AG04449 (cell line): ENCODE results near the gene TUBD1.

Source experiments
- CTCF ChIA-PET: fragments of 350-600 bp; formaldehyde crosslinking; extraction: SDS; loops from one replicate; lab custom pipeline; 2021; ENCODE audit warnings: antibody characterized with exemption; lab: Yijun Ruan, JAX
- POLR2A ChIA-PET: fragments of 400-600, 350-600 bp; formaldehyde crosslinking; extraction: SDS; loops from one replicate; lab custom pipeline; 2020; ENCODE audit warnings: antibody characterized with exemption, inconsistent platforms; lab: Yijun Ruan, JAX
- DNase-seq: peaks from one replicate; pipeline ENCODE4 v3.0.0-alpha.2; 2010; ENCODE audit warnings: low read depth, low spot score
- H3K4me3 ChIP-seq: 2 replicates; pipeline ENCODE4 v1.5.1; 2011; ENCODE audit warnings: low read depth, mild to moderate bottlenecking, control low read depth, low read length
- CTCF ChIP-seq: IDR thresholded peaks from one replicate; pipeline ENCODE4 v1.5.1; 2011; ENCODE audit warnings: mild to moderate bottlenecking, moderate library complexity, low read length, control low read depth, inconsistent platforms; ENCODE audit not compliant: insufficient read depth; ENCODE audit errors: missing control alignments

TUBD1 gene

DNA sequence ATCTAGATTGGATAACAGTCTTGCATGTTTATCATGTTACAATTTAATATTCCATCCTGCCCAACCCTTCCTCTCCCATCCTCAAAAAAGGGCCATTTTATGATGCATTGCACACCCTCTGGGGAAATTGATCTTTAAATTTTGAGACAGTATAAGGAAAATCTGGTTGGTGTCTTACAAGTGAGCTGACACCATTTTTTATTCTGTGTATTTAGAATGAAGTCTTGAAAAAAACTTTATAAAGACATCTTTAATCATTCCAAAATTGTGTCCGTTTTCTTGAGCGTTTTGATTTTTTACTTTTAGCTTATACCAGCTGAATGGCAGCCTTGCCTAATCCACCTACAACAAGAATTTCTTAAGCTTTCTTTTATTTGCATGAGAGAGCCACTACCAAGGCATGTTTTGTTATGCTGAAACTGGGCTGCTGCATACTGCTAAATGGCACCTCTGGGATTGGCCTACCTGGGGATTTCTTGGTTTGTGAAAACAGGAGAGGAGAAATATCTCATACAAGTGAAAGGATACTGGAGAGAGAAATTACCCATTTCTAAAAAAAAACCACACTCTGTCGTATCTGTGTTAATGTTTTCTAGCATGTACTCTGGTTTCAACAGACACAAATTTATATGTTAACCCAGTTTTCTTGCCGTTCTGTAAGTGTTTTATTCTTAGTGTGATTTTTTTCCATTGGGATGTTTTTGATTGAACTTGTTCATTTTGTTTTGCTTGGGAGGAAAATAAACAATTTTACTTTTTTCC lies 52.2 kb downstream of the TUBD1 start:
- TF ChIP-seq CTCF = no peak
- H3K4me3 ChIP-seq = peak overlapping the region; percentile 78
- CTCF ChIA-PET = no interaction called here
- DNase-seq = no peak
- POLR2A ChIA-PET = interaction anchor here (0.7 to 13.4 kb wide), 6 partner anchors 11 to 87 kb away, joined by 3 to 449 read pairs (median 68); no protein-coding TSS in a partner anchor

DNA sequence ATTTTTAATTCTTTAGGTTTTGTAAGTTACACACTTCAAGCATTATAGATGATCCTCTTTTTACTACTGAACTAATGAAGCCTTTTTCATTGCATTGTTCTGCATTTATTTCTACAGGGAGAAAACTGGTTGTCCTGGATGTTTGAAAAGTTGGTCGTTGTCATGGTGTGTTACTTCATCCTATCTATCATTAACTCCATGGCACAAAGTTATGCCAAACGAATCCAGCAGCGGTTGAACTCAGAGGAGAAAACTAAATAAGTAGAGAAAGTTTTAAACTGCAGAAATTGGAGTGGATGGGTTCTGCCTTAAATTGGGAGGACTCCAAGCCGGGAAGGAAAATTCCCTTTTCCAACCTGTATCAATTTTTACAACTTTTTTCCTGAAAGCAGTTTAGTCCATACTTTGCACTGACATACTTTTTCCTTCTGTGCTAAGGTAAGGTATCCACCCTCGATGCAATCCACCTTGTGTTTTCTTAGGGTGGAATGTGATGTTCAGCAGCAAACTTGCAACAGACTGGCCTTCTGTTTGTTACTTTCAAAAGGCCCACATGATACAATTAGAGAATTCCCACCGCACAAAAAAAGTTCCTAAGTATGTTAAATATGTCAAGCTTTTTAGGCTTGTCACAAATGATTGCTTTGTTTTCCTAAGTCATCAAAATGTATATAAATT lies 53.0 kb downstream of the TUBD1 start:
- no peak for TF ChIP-seq CTCF
- ChIA-PET POLR2A (interaction anchor here (0.7 to 13.4 kb wide), 9 partner anchors 10 to 86 kb away, joined by 3 to 449 read pairs (median 39); no protein-coding TSS in a partner anchor), CTCF (interaction anchor here (1.2 to 2.2 kb wide), 3 partner anchors 55 to 82 kb away, joined by 3 to 8 read pairs (median 4); no protein-coding TSS in a partner anchor)
- DNase-seq = no peak
- H3K4me3 ChIP-seq = peak overlapping the region; percentile 78

DNA sequence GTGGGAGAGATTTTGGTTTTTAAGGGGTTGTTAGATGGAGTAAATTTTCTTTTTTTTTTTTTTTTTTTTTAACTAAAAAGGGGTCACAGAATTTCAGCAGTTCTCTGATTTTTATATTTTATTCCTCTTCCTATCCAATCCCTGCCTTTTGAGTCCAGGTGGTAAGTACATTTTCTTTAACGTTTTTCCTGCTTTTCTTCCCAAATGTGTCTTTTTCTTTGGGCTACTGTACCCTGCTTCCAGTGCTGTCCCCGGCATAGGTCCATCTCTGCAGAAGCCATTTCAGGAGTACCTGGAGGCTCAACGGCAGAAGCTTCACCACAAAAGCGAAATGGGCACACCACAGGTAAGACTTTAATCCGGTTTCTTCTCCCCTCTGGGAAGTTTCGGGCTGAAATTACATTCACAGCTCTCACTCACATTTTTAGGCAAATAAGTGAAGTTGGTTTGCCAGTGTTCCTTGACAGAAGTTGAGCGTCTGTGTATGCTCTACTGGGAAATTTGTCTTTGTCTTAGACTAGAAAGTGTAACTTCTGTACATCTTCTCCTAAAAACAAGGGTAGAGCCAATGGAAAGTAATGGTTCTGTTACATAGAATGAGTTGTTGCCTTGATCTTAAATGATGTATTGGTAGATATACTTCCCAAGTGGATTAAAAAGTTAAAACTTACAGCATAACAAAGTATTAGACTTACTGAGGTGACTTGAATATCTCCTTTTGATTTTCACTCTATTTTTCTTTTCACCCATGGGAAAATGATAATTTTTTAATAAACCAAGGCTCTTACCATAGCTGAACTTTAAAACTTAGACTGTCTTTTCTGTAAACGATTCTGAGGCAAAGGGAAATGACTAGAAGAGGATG lies 54.5 kb downstream of the TUBD1 start:
- CTCF ChIA-PET = interaction anchor here (1.2 to 2.2 kb wide), 3 partner anchors 53 to 81 kb away, joined by 3 to 8 read pairs (median 4); no protein-coding TSS in a partner anchor

DNA sequence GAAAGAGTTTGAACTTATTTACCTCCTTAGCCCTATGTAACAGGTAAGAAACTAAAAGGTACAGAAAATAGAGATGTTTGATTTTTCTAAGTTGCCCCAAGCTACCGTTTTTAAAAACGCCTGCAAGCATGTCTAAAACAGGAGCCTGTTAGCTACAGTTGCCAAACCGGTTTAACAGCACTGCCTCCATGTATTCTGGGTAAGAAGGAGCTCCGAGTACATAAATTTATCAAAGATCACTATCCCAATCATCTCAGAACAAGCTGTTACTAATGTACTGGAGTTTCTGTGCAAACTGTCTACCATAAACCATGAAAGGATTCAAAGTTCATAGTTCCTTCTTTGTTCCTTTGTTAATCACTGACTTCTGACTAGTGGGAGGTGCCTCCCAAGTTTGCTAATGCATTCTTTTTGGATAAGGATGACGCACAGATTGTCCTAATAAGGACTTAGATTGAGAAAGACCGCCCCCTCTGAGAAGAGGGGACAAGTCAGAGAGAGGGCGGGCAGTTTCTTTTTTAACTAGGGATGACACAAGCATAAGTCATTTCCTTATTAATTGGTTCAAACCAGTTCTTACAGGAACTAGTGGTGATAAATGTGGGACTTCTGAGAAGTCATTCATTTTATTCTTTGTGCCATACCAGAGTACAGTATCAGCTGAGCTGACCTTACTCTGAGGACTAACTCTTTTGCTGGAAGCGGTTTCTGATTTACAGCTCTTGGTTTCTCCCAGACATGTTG lies 55.3 kb downstream of the TUBD1 start:
- DNase-seq = peak; percentile 100
- TF ChIP-seq CTCF = no peak

More for the DNA sequence above, 54.5 kb downstream of the TUBD1 start:
- DNase-seq = no peak
- no peak for TF ChIP-seq CTCF
- peak overlapping the region; percentile 78 for H3K4me3 ChIP-seq
- POLR2A ChIA-PET = interaction anchor here (0.7 to 13.4 kb wide), 20 partner anchors 8 to 1298 kb away, joined by 3 to 449 read pairs (median 5); no protein-coding TSS in a partner anchor

DNA sequence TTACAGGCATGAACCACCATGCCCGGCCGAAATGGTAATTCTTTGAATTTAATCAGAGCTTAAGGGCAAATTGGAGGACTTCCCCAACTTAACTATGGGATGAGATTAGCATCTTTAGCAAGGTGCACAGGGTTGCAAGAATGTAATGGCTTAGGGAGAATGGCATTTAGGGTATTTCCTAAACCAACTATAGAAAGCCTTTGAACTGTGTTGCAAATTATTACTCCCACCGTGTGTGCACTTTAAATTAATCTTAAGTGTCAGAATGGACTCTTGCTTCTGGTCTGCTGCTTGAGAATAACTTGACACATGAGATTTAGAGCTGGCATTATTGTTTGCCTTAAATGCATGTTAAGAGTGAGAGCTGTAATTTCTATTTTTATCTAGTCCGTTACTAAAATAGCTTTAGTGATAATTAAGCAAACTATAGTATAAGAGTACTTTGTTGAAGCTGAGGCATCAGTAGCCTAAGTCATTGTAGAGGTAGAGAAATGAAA lies 59.8 kb downstream of the TUBD1 start:
- DNase-seq = no peak
- TF ChIP-seq CTCF = no peak
- POLR2A ChIA-PET = interaction anchor here (0.8 to 1.0 kb wide), 2 partner anchors 11 to 70 kb away, joined by 3 to 4 read pairs; no protein-coding TSS in a partner anchor
- no peak overlapping the region for H3K4me3 ChIP-seq
- CTCF ChIA-PET = interaction anchor here (1.5 to 5.7 kb wide), 2 partner anchors 14 to 80 kb away, joined by 4 to 48 read pairs; no protein-coding TSS in a partner anchor

More for the DNA sequence above, 55.3 kb downstream of the TUBD1 start:
- peak overlapping the region; percentile 78 for H3K4me3 ChIP-seq
- CTCF ChIA-PET = interaction anchor here (2.2 kb wide), 1 partner anchor 52 kb away, joined by 8 read pairs; no protein-coding TSS in a partner anchor
- POLR2A ChIA-PET = interaction anchor here (0.7 to 13.4 kb wide), 17 partner anchors 8 to 1299 kb away, joined by 3 to 449 read pairs (median 7); no protein-coding TSS in a partner anchor
